Thoracic aorta (tissue), 2 donors: ENCODE measurements around the gene CDIP1. TPM values are rescaled to one million over a fixed set of nuclear protein-coding genes. Genes with fewer than 3 reads are reported as not detected.

Experiments used
- ATAC-seq: fragments of 150-250 bp; one replicate; pipeline ENCODE4 v1.8.0; 2017; ENCODE audit warnings: low read depth; ENCODE audit not compliant: insufficient number of reproducible peaks, low FRiP score
- DNase-seq: peaks from one replicate; pipeline ENCODE4 v3.0.0-alpha.2; 2020; ENCODE audit warnings: low spot score
- H3K27ac ChIP-seq, 2 donors: fragments of 200-600 bp; sonication (generic); 1 replicate in 1 of 2; 2 replicates in 1 of 2; pipeline ENCODE4 v1.5.1; 2016; ENCODE audit warnings: mild to moderate bottlenecking in 2 of 2, moderate library complexity in 2 of 2
- H3K27me3 ChIP-seq: fragments of 200-600 bp; sonication (generic); replicated peaks from 2 replicates; pipeline ENCODE4 v1.6.0; 2016; ENCODE audit warnings: mild to moderate bottlenecking; ENCODE audit not compliant: insufficient read depth
- H3K36me3 ChIP-seq: fragments of 200-600 bp; sonication (generic); one replicate; pipeline ENCODE4 v1.5.1; 2016
- H3K4me1 ChIP-seq, 2 donors: fragments of 200-600 bp; sonication (generic); 1 replicate in 1 of 2; 2 replicates in 1 of 2; pipeline versions ENCODE4 v1.5.1 to v1.6.0; 2016; ENCODE audit warnings: low read depth in 2 of 2, mild to moderate bottlenecking in 1 of 2; ENCODE audit not compliant: control insufficient read depth in 1 of 2
- H3K4me3 ChIP-seq: fragments of 200-600 bp; sonication (generic); 2 replicates; pipeline ENCODE4 v1.5.1; 2016; ENCODE audit warnings: mild to moderate bottlenecking
- H3K9me3 ChIP-seq: fragments of 200-600 bp; sonication (generic); 2 replicates; pipeline ENCODE4 v1.5.1; 2016
- total RNA-seq, 2 donors: library from RNA; depleted of rRNA; stranded (reverse); fragments of >200 nt; gene quantifications; one replicate each; pipeline versions ENCODE4 v1.1.0 to v1.2.3, GENCODE V29; 2016
- TF ChIP-seq, protein P1 (sequence below): fragments of 200-600 bp; sonication (generic); IDR thresholded peaks from one replicate; pipeline ENCODE4 v1.5.1; 2019; ENCODE audit warnings: antibody characterized with exemption

CDIP1 gene
- total RNA-seq, 2 donors from 2014 or later: 33.2 to 33.5 TPM

DNA sequence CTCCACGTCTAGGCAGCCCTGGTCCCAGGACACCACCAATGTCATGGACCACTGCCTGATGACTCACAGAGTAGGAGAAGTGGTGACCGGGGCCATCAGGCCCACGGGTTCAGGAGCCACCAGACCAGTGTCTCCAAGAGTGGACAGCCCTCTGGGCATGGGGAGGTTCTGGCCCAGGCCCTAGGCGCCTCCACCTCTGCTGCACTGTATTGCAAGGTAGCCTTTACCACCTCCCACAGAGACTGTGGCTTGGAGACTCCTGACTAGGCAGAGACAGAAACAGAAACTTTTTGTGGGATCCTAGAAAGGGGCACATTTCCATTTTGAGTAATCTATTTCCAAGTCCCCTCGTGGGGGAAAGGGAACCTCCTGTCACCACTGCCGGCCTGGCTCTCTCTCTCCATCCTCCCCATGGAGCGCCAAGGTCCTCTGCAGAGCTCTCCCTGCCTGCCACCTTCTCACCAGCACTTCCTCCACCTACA, 2.9 kb downstream of the CDIP1 start:
- H3K4me1 ChIP-seq: peaks cover 17 to 43% of the 10 kb centered on the region in 2 donors
- TF ChIP-seq, protein P1, sequence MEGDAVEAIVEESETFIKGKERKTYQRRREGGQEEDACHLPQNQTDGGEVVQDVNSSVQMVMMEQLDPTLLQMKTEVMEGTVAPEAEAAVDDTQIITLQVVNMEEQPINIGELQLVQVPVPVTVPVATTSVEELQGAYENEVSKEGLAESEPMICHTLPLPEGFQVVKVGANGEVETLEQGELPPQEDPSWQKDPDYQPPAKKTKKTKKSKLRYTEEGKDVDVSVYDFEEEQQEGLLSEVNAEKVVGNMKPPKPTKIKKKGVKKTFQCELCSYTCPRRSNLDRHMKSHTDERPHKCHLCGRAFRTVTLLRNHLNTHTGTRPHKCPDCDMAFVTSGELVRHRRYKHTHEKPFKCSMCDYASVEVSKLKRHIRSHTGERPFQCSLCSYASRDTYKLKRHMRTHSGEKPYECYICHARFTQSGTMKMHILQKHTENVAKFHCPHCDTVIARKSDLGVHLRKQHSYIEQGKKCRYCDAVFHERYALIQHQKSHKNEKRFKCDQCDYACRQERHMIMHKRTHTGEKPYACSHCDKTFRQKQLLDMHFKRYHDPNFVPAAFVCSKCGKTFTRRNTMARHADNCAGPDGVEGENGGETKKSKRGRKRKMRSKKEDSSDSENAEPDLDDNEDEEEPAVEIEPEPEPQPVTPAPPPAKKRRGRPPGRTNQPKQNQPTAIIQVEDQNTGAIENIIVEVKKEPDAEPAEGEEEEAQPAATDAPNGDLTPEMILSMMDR: no peak
- DNase-seq (no peak), ATAC-seq (no peak)
- H3K27me3 ChIP-seq: no peaks in the 10 kb centered on the region
- H3K36me3 ChIP-seq: no peaks in the 10 kb centered on the region
- peak overlapping the region; percentile 78 to 83 for H3K27ac ChIP-seq
- H3K9me3 ChIP-seq: no peaks in the 10 kb centered on the region
- no peak overlapping the region for H3K4me3 ChIP-seq

DNA sequence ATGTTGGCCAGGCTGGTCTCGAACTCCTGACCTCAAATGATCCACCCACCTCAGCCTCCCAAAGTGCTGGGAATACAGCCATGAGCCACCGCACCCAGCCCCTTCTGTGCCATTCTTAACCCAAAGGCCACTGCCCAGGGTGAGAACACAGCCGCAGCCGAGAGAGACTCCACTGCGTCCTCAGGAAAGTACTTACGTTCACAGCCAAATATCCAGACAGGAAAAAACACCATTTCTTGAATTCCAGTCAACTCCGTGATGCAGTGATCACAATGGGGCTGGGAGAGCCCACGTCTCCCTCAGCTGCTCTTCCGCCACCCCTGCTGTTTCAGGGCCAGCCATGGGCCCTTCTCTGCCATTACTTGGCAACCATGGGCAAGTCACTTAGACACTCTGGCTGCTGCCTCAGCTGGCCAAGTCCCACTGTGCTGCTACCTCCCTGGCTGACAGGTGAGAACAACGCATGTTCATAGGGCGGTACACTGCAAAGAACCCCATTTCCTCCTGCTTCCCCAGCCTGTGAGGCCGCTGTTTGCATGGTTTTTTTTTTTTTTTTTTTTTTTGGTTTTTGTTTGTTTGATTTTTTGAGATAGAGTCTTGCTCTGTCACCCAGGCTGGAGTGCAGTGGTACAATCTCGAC, 4.3 kb downstream of the CDIP1 start:
- ATAC-seq: no peak
- TF ChIP-seq, protein P1: no peak

DNA sequence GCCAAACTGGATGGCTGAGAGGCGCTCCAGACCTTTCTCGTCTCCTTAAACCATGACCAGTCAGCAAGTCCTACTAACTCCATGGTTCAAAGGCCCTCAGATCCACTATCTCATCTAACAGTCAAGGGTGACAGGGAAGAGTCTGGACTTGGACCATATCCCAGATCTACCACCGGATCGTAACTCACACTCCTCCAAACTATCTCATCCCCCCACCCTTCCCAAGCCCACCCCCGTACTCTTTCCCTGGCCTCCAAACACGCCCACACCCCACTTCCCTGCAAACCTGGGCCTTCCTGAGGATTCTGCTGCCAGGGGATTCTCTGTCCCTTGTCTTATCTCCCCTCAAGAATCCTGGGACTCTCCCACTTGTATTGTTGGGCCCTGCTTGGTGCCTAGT, 5.1 kb downstream of the CDIP1 start:
- ATAC-seq (no peak), DNase-seq (no peak)
- no peaks in the 10 kb centered on the region for H3K9me3 ChIP-seq
- peak overlapping the region in 1 of 2 donors; percentile 78 for H3K27ac ChIP-seq
- no peaks in the 10 kb centered on the region for H3K27me3 ChIP-seq
- H3K4me3 ChIP-seq: no peak overlapping the region
- TF ChIP-seq, protein P1: no peak
- no peaks in the 10 kb centered on the region for H3K36me3 ChIP-seq
- H3K4me1 ChIP-seq: peaks cover 24 to 61% of the 10 kb centered on the region in 2 donors

More for the DNA sequence above, 4.3 kb downstream of the CDIP1 start:
- H3K9me3 ChIP-seq: no peaks in the 10 kb centered on the region
- DNase-seq: no peak
- H3K36me3 ChIP-seq: no peaks in the 10 kb centered on the region
- H3K4me3 ChIP-seq: no peak overlapping the region
- H3K27ac ChIP-seq: peak overlapping the region; percentile 3 to 78
- H3K27me3 ChIP-seq: no peaks in the 10 kb centered on the region
- peaks cover 18 to 56% of the 10 kb centered on the region in 2 donors for H3K4me1 ChIP-seq

DNA sequence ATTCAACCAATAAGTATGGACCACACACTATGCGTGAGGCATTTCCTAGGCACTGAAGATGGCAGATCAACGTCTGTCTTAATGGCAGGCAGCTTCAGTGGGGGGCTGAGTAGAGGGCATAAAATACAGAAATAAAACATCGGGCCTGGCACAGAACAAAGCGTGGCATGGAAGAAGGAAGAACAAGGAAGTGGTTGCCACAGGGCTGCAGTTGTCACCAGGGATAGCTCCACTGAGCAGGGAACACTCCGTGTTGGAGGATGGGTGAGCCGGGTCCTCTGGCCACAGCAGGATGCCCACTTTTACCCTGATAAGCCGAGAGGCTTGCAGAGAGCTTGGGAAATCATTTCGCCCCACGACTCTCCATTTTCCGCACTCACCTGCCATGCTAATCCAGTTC, 6.3 kb downstream of the CDIP1 start:
- Histone ChIP-seq H3K36me3 (no peaks in the 10 kb centered on the region), H3K27ac (no peak overlapping the region), H3K27me3 (no peaks in the 10 kb centered on the region), H3K4me1 (peaks cover 20 to 54% of the 10 kb centered on the region in 2 donors), H3K9me3 (no peaks in the 10 kb centered on the region), H3K4me3 (no peak overlapping the region)
- DNase-seq: no peak
- TF ChIP-seq, protein P1: no peak
- no peak for ATAC-seq

DNA sequence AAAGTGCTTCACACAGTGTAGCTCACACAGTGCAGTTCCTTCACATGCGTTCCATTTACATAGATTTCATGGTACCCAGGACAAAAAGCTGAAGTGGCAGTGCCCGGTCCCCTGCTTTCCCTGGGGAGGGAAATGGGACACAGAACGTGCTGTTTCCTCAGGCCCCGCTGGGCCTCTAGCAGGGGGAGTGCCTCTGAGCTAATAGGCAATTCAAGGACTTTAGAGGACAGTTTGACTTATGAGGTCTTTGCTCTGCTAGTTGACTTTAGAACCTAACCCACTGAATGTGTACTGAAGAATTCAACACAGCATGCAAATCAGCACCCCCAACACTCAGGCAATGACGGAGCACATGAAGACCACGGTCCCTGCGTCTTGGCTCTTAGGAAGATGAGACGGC, 6.8 kb downstream of the CDIP1 start:
- Histone ChIP-seq H3K4me3 (no peak overlapping the region), H3K27ac (peak overlapping the region in 1 of 2 donors; percentile 47), H3K4me1 (peaks cover 17 to 50% of the 10 kb centered on the region in 2 donors), H3K27me3 (no peaks in the 10 kb centered on the region), H3K9me3 (no peaks in the 10 kb centered on the region), H3K36me3 (no peaks in the 10 kb centered on the region)
- TF ChIP-seq, protein P1: no peak
- DNase-seq: no peak
- no peak for ATAC-seq
